Heart right ventricle (tissue), 16 donors: ENCODE measurements around the gene CLIP4. TPM values are rescaled to one million over a fixed set of nuclear protein-coding genes. Genes with fewer than 3 reads are reported as not detected.

Experiments
- ATAC-seq, 8 donors: fragments of 200-7000 bp; cut with Tn5 transposase; one replicate each; pipeline ENCODE4 v1.9.1; 2020; ENCODE audit warnings: mild to moderate bottlenecking in 8 of 8, moderate library complexity in 8 of 8, moderate number of reproducible peaks in 1 of 8
- DNase-seq, 2 donors: peaks; one replicate each; pipeline ENCODE4 v3.0.0-alpha.2; 2020
- H3K27ac ChIP-seq, 10 donors: fragments of 200-600 bp; sonication (generic) in 2 of 10; one replicate each; pipeline versions ENCODE4 v1.5.0 to v1.8.0; 2020 to 2022; ENCODE audit warnings: mild to moderate bottlenecking in 3 of 10
- H3K27me3 ChIP-seq, 7 donors: fragments of 200-600 bp; one replicate each; pipeline ENCODE4 v1.8.0; 2021 to 2022; ENCODE audit warnings: mild to moderate bottlenecking in 2 of 7
- H3K36me3 ChIP-seq, 9 donors: fragments of 200-600 bp; sonication (generic) in 1 of 9; one replicate each; pipeline versions ENCODE4 v1.5.0 to v1.8.0; 2020 to 2022; ENCODE audit warnings: mild to moderate bottlenecking in 2 of 9
- H3K4me1 ChIP-seq, 9 donors: fragments of 200-600 bp; sonication (generic) in 1 of 9; one replicate each; pipeline versions ENCODE4 v1.5.0 to v1.8.0; 2020 to 2022; ENCODE audit warnings: mild to moderate bottlenecking in 4 of 9
- H3K4me3 ChIP-seq, 10 donors: fragments of 200-600 bp; sonication (generic) in 2 of 10; one replicate each; pipeline versions ENCODE4 v1.5.0 to v1.8.0; 2020 to 2022; ENCODE audit warnings: mild to moderate bottlenecking in 7 of 10, moderate library complexity in 2 of 10
- H3K9me3 ChIP-seq, 11 donors: fragments of 200-600 bp in 10 of 11; sonication (generic) in 2 of 11; one replicate each; pipeline versions ENCODE4 v1.5.0 to v1.8.0; 2013 to 2022; ENCODE audit warnings: mild to moderate bottlenecking in 2 of 11, control low read depth in 1 of 11, moderate library complexity in 1 of 11
- WGBS, 2 donors: extraction: QIAGEN DNeasy Blood & Tissue Kit; methylation state at CpG; one replicate each; pipeline ENCODE4 v1.1.7; 2013; ENCODE audit warnings: inconsistent platforms in 1 of 2; 5-methylcytosine and 5-hydroxymethylcytosine counted together
- intact Hi-C, 10 donors: fragments of 100-400 bp; cut with DNase I; formaldehyde crosslinking; loops; one replicate each; pipeline versions ENCODE4 v1.11.1 to v1.14.2; 2022
- polyA plus RNA-seq, 2 donors: library from polyadenylated mRNA; stranded (reverse); fragments of 200-250 nt; gene quantifications; one replicate each; pipeline ENCODE4 v1.2.3, GENCODE V29; 2013
- total RNA-seq, 10 donors: library from RNA; stranded (reverse); fragmentation: NEBNext Ultra II Directional in 3 of 10; extraction: Animal tissue kit (Norgen Biotek cat#: 25700) in 3 of 10; gene quantifications; one replicate each; pipeline versions ENCODE4 v1.2.1 to v1.2.4, GENCODE V29; 2021 to 2023
- TF ChIP-seq, protein P1 (sequence below), 9 donors: fragments of 200-600 bp; sonication (generic) in 2 of 9; IDR thresholded peaks; one replicate each; pipeline versions ENCODE4 v1.5.0 to v1.8.0; 2021 to 2022; ENCODE audit warnings: antibody characterized with exemption in 9 of 9, mild to moderate bottlenecking in 5 of 9, moderate library complexity in 1 of 9
- donor health status: Arrhythmogenic right ventricular cardiomyopathy.
- donor health status: ischemic (EF 13 %, LVEDD 7.1; RV severe dilation, severe dysfunction).
- donor health status: healthy with polysubstance abuse.
- donor health status: DM: no; HTN: yes; CAD: no.
- donor health status: DM: no; HTN: no; CAD: no.
- donor health status: ischemic (EF 25% LVEDD 6.9; RV normal size, moderate dysfunction).
- donor health status: ischemic (EF 25% LVEDD 5.7; RV mildly dilated, moderate dysfunction).
- donor health status: healthy.
- donor health status: DM: yes; HTN: yes; CAD: no.
- donor health status: Ischemic cardiomyopathy.
- donor health status: ischemic (EF 35%, LVEDD 5.7; RV mildly dilated, moderate dysfunction).
- donor health status: nonischemic (EF 11% LVEDD 7.7; RV severe dilation, severe dysfunction).
- donor health status: DM: yes; HTN: yes; CAD: no.
- donor health status: PGD.
- donor health status: ischemic (EF 29% LVEDD 5.4; RV normal size, mild dysfunction).
- donor health status: nonischemic (EF 23%, LVEDD 6.1; RV moderate dilation, normal function).

The CLIP4 gene
- total and polyA plus RNA-seq, 12 donors = 8.3 to 55.2 (median 42.8) TPM

DNA sequence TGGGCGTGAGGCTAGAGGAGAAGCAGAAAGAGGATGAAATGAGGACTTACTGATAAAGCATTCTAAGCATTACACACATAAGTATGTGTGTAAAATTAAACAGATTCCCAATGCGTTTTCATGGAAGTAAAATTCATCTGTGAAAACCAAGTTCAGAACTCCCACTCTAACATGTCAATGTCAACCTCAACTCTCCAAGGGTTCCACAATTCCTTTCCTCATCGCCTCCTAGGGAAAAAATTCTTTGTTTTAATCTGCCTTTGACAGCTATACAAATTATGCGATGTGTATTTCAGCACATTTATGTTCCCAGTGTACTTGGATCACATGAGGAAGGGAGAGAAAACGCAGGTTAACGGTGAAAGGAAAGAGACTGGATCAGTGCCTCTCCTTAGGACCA is 76.6 kb downstream of the CLIP4 start:
- Histone ChIP-seq H3K4me3 (no peak overlapping the region), H3K9me3 (no peaks in the 10 kb centered on the region), H3K4me1 (peaks cover 0 to 3% (median 0%) of the 10 kb centered on the region in 9 donors), H3K27ac (no peak overlapping the region), H3K27me3 (no peaks in the 10 kb centered on the region), H3K36me3 (peaks cover 0 to 11% (median 0%) of the 10 kb centered on the region in 9 donors)
- TF ChIP-seq, protein P1, sequence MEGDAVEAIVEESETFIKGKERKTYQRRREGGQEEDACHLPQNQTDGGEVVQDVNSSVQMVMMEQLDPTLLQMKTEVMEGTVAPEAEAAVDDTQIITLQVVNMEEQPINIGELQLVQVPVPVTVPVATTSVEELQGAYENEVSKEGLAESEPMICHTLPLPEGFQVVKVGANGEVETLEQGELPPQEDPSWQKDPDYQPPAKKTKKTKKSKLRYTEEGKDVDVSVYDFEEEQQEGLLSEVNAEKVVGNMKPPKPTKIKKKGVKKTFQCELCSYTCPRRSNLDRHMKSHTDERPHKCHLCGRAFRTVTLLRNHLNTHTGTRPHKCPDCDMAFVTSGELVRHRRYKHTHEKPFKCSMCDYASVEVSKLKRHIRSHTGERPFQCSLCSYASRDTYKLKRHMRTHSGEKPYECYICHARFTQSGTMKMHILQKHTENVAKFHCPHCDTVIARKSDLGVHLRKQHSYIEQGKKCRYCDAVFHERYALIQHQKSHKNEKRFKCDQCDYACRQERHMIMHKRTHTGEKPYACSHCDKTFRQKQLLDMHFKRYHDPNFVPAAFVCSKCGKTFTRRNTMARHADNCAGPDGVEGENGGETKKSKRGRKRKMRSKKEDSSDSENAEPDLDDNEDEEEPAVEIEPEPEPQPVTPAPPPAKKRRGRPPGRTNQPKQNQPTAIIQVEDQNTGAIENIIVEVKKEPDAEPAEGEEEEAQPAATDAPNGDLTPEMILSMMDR (IDR thresholded peaks at IDR 0.05) = no peak
- 92 to 94% methylated on average over 6 of the region's 6 CpGs for WGBS, 2 donors
- intact Hi-C loops = loop anchor here in 3 of 10 donors (10.0 kb wide), 1 partner anchor 367 kb away; no protein-coding TSS in a partner anchor
- DNase-seq = no peak
- no peak for ATAC-seq

DNA sequence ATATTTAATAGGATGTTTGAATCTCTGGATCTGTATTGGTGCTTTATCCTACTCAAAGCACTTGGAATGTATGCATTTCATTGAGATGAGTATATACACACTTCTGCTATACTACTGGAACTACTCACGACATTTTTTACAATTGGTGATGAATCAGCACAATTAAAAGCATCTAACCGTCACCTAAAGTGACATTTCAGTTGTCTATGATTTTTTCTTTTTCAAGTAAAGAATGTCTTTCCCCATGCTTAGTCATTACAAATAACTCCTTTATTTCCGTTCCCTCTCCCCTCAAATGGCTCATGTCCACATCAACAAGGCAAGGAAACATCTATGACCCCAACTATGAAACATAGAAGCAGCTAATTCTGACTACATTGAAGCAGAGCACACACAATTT is 77.3 kb downstream of the CLIP4 start:
- ATAC-seq = no peak
- Histone ChIP-seq H3K9me3 (no peaks in the 10 kb centered on the region), H3K4me1 (peaks cover 0 to 9% (median 0%) of the 10 kb centered on the region in 9 donors), H3K36me3 (peaks cover 0 to 11% (median 0%) of the 10 kb centered on the region in 9 donors), H3K27me3 (no peaks in the 10 kb centered on the region), H3K4me3 (no peak overlapping the region), H3K27ac (no peak overlapping the region)
- intact Hi-C loops = loop anchor here in 3 of 10 donors (10.0 kb wide), 1 partner anchor 368 kb away; no protein-coding TSS in a partner anchor
- TF ChIP-seq, protein P1 (IDR thresholded peaks at IDR 0.05) = no peak
- no peak for DNase-seq
- 79 to 89% methylated on average over 3 of the region's 3 CpGs for WGBS, 2 donors

DNA sequence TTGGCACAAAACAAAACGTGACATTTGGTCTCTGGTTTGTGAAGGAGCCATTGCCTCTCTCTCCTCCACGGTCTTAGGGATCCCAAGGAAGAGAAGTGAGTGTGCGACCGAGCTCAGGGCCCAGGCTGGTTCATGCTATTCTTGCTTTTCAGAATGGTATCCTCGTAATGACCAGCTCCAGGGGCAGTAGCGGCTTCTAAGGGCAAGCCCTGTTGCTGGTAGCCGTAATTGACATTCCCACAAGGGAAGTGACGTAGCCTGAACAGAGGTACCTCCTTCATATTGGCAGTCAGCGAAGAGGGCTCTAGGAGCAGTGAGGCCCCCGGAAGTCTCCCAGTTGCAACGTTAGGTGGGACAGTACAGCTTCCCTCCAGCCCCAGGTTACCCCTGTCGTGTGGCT is 77.9 kb downstream of the CLIP4 start:
- H3K36me3 ChIP-seq = peaks cover 0 to 11% (median 0%) of the 10 kb centered on the region in 9 donors
- no peaks in the 10 kb centered on the region for H3K9me3 ChIP-seq
- no peaks in the 10 kb centered on the region for H3K27me3 ChIP-seq
- 87 to 89% methylated on average over 12 of the region's 12 CpGs for WGBS, 2 donors
- ATAC-seq (no peak), DNase-seq (no peak)
- intact Hi-C loops = loop anchor here in 3 of 10 donors (10.0 kb wide), 1 partner anchor 368 kb away; no protein-coding TSS in a partner anchor
- no peak overlapping the region for H3K27ac ChIP-seq
- peaks cover 0 to 9% (median 0%) of the 10 kb centered on the region in 9 donors for H3K4me1 ChIP-seq
- no peak overlapping the region for H3K4me3 ChIP-seq
- TF ChIP-seq, protein P1 (IDR thresholded peaks at IDR 0.05) = no peak

DNA sequence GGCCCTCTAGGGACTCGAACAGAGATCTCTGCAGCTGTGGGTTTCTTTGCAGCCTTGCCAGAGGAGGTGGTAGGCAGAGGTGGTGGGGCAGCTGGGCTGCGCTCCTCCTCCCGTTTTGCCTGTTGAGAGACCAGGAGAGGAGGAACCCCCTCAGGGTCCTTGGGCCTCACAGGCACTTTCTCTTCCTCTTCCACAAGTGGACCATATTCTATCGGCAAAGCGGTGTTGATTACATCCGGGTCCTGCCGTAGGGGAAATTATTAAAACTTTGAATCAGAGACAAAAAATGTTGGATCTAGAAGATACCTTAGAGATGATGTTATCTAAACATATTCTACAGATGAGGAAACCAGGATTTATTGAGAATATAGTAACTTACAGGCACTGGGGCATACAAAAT is 78.5 kb downstream of the CLIP4 start:
- no peaks in the 10 kb centered on the region for H3K27me3 ChIP-seq
- H3K36me3 ChIP-seq = peaks cover 0 to 11% (median 0%) of the 10 kb centered on the region in 9 donors
- 83 to 84% methylated on average over 7 of the region's 7 CpGs for WGBS, 2 donors
- no peak for DNase-seq
- no peak overlapping the region for H3K4me3 ChIP-seq
- intact Hi-C loops = loop anchor here in 3 of 10 donors (10.0 kb wide), 1 partner anchor 369 kb away; no protein-coding TSS in a partner anchor
- H3K4me1 ChIP-seq = peaks cover 0 to 9% (median 0%) of the 10 kb centered on the region in 9 donors
- ATAC-seq = no peak
- H3K27ac ChIP-seq = no peak overlapping the region
- no peaks in the 10 kb centered on the region for H3K9me3 ChIP-seq
- TF ChIP-seq, protein P1 (IDR thresholded peaks at IDR 0.05) = no peak
